ENCODE measurements around the gene POLDIP3.

DNA sequence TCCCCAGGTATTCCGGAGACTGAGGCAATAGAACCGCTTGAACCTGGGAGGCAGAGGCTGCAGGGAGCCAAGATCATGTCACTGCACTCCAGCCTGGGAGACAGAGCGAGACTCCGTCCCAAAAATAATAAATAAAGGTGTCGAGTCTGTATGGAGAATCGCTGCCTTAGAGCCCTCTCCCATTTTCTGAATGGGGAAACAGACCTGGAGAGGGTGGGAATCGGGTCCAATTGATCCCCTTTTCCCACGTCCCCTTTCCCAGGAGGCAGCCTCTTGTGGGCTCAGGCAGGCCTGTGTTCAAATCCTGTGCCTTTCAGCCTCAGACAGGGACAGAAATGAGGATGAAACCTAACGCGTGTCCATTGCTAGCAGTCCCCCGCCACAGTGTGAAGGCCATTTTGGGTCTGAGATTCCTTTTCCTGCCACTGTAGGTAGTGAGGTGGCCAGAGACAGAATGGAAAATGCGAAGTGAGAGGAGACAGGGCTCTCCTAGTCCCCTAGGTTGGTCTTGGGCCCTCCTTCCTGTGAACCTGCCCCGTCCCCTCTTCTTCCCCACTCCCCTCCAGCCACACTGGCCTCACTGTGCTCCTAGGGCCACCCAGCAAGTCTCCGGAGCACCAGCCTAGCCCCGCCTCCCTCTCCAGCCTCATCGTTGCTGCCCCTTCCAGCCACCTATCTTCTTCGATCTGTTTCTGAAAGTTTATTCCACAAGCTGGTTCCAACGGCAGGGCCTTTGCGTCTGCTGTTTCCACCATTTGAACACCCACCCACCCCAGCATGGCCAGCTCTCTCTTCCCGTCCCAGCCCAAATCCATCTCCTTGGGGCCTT lies 2.7 kb upstream of the POLDIP3 start:
- TF ChIP-seq POLR2A (IDR thresholded peaks at IDR 0.05; ENCODE audit: low read depth, low read length) (no peak), FOS (IDR thresholded peaks at IDR 0.05; ENCODE audit: low read depth, low read length) (no peak), RAD21 (IDR thresholded peaks at IDR 0.05; ENCODE audit: low read length) (no peak), MAFK (IDR thresholded peaks at IDR 0.05; ENCODE audit: low read depth, low read length) (no peak), BHLHE40 (IDR thresholded peaks at IDR 0.05; ENCODE audit: low read depth, low read length) (no peak), SMC3 (IDR thresholded peaks at IDR 0.05; ENCODE audit: low read depth, low read length) (no peak), MAZ (IDR thresholded peaks at IDR 0.05; ENCODE audit: borderline replicate concordance, low read depth, low read length) (no peak), RCOR1 (IDR thresholded peaks at IDR 0.05; ENCODE audit: insufficient replicate concordance, low read length) (no peak), MXI1 (IDR thresholded peaks at IDR 0.05; ENCODE audit: borderline replicate concordance, low read depth, low read length) (no peak)
- TF ChIP-seq, protein P1, sequence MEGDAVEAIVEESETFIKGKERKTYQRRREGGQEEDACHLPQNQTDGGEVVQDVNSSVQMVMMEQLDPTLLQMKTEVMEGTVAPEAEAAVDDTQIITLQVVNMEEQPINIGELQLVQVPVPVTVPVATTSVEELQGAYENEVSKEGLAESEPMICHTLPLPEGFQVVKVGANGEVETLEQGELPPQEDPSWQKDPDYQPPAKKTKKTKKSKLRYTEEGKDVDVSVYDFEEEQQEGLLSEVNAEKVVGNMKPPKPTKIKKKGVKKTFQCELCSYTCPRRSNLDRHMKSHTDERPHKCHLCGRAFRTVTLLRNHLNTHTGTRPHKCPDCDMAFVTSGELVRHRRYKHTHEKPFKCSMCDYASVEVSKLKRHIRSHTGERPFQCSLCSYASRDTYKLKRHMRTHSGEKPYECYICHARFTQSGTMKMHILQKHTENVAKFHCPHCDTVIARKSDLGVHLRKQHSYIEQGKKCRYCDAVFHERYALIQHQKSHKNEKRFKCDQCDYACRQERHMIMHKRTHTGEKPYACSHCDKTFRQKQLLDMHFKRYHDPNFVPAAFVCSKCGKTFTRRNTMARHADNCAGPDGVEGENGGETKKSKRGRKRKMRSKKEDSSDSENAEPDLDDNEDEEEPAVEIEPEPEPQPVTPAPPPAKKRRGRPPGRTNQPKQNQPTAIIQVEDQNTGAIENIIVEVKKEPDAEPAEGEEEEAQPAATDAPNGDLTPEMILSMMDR (conservative IDR thresholded peaks at IDR 0.05; ENCODE audit: low read depth, low read length) = no peak
- TF ChIP-seq, protein P2, sequence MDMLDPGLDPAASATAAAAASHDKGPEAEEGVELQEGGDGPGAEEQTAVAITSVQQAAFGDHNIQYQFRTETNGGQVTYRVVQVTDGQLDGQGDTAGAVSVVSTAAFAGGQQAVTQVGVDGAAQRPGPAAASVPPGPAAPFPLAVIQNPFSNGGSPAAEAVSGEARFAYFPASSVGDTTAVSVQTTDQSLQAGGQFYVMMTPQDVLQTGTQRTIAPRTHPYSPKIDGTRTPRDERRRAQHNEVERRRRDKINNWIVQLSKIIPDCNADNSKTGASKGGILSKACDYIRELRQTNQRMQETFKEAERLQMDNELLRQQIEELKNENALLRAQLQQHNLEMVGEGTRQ (IDR thresholded peaks at IDR 0.05; ENCODE audit: low read depth, low read length) = no peak
